HFF-Myc (cell line): ENCODE data around the gene KRTAP15-1.

Experiments used
- DNase-seq: peaks from one replicate; pipeline ENCODE4 v3.0.0-alpha.2; 2011; ENCODE audit warnings: low read depth; ENCODE audit errors: extremely low read depth
- H3K4me3 ChIP-seq: replicated peaks from 2 replicates; pipeline ENCODE4 v1.5.1; 2011; ENCODE audit warnings: low read depth, mild to moderate bottlenecking, control low read depth, low read length
- TF ChIP-seq, protein P1 (sequence below): IDR thresholded peaks from 2 replicates; pipeline ENCODE4 v1.5.1; 2012; ENCODE audit warnings: mild to moderate bottlenecking, low read depth, low read length, control low read depth; ENCODE audit errors: missing control alignments

KRTAP15-1 gene

DNA sequence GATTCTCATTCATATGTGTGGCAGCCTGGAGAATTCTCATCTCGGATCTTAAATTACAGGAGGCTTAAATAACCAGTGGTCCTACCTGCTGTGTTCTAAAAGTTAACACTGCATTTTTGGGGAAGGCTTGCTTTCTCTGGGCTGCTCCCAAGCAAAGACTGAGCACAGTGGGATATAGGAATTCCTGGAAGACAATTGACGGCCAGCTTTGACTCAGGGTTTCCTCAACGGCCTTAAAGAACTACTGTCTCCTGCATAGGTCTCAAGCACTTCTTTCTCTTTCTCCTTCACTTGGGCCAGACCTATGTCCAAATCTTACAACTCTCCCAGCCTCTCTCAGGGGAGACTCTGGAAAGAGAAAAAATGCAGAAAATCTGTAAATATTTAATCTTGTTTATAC, 13.3 kb upstream of the KRTAP15-1 start:
- TF ChIP-seq, protein P1, sequence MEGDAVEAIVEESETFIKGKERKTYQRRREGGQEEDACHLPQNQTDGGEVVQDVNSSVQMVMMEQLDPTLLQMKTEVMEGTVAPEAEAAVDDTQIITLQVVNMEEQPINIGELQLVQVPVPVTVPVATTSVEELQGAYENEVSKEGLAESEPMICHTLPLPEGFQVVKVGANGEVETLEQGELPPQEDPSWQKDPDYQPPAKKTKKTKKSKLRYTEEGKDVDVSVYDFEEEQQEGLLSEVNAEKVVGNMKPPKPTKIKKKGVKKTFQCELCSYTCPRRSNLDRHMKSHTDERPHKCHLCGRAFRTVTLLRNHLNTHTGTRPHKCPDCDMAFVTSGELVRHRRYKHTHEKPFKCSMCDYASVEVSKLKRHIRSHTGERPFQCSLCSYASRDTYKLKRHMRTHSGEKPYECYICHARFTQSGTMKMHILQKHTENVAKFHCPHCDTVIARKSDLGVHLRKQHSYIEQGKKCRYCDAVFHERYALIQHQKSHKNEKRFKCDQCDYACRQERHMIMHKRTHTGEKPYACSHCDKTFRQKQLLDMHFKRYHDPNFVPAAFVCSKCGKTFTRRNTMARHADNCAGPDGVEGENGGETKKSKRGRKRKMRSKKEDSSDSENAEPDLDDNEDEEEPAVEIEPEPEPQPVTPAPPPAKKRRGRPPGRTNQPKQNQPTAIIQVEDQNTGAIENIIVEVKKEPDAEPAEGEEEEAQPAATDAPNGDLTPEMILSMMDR = no peak
- H3K4me3 ChIP-seq = no peak overlapping the region
- DNase-seq = no peak

DNA sequence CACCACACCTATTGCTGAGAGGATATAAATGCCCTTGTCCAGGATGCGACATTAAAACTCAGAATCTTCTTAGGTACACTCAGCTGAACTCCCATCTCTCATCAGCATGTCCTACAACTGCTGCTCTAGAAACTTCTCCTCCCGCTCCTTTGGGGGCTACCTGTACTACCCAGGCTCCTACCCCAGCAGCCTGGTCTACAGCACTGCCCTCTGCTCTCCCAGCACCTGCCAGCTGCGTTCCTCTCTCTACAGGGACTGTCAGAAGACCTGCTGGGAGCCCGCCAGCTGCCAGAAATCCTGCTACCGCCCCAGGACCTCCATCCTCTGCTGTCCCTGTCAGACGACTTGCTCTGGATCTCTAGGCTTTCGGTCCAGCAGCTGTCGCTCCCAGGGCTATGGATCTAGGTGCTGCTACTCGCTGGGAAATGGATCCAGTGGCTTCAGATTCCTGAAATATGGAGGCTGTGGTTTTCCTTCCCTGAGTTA, 9.9 kb upstream of the KRTAP15-1 start, which contains the start of gene KRTAP13-4:
TSS of gene KRTAP13-4 (plus strand) at position 51 of the 486 bp plus-strand sequence. CDS start at position 107, 56 bp downstream.
- DNase-seq = no peak
- no peak within 1 kb of the TSS for H3K4me3 ChIP-seq
- TF ChIP-seq, protein P1 = no peak

DNA sequence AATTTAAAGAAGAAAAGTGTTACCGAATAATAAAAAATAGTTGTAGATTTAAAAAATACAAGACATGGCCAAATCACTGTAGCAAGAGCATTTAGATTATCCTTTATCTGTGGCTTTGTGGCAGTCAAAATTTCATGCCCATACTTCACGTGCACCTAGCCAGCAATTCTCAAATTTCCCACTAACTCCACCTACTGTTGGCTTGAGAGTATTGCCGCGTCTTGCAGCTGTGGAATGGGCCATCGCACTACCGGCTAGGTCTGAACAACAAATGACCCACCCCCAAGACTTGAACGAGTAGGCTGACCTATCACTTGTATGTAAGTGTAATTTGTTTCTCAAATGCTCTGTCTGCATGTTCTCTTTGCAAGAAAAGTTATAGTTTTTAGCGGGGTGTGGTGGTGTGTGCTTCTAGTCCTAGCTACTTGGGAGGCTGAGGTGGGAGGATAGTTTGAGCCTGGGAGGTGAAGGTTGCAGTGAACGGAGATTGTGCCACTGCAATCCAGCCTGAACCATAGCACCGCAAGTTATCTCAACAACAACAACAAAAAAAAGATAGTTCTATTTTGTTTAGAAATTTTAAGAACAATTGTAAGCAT, 5.9 kb upstream of the KRTAP15-1 start:
- TF ChIP-seq, protein P1 = peak; percentile 50
- H3K4me3 ChIP-seq = no peak overlapping the region
- DNase-seq = peak; percentile 2

DNA sequence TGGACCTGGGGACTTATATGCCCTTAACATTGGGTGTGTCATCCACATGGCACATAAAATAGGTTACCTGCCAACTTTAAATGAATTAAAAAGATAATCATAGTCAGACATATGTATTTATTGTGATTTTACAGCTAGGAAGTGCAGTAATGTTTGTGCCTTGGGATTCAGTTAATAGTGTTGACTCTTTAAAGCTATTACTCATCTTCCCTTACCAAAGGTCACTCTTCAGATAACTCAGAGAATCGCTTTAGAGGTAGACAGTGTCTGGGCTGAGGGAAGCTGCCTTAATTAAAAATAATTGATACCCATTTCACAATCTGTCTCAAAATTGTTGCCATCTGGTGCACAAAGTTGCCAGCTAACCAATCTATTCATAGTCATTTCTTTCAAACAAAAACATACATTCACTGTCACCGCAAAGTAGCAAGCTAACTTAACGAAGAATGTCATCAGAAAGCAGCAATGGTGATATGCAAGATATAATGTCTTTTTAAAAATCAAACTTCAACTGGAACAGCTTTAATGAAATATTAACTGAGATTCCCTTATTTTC, 3.0 kb upstream of the KRTAP15-1 start:
- TF ChIP-seq, protein P1 = no peak

DNA sequence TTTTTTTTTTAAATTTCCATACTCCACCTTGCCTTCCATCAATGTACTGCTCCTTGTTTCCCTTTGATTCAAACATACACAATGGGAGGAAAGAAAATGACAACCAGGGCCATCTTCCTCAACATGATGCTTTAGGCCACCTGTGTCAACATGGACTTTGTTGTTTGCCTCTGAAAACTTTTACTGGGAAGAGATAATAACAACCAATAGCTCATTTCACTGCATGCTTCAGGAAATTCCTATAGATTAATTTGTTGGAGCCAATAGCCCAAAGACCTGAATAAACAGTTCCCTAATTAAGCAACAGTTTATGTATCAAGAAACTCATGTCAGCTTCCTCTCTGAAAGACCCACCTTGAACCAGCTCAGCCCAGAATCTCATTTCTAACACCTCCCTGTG, 3.2 kb downstream of the KRTAP15-1 start:
- no peak overlapping the region for H3K4me3 ChIP-seq
- no peak for DNase-seq

More for the DNA sequence above, 3.0 kb upstream of the KRTAP15-1 start:
- no peak overlapping the region for H3K4me3 ChIP-seq
- DNase-seq = no peak

DNA sequence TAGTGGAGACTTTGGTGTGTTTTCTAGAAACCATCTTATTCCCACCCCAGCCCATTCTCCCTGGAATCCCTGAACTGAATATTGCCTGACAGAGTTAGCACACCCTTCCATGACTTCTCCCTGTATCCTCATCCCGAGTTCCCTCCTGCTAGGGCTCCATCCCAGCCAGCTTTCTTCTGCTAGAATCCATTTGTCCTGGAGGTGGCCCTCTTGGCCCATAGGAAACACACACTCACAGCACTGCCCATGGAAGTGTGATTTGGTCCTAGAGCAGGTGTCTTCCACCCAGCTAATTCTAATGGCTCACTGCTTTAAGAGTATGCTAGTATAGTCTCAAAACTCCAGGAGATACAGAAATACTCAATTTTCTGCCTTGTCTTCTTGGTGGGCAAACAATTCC, 4.1 kb downstream of the KRTAP15-1 start:
- no peak overlapping the region for H3K4me3 ChIP-seq
- TF ChIP-seq, protein P1 = no peak
- no peak for DNase-seq

More for the DNA sequence above, 3.2 kb downstream of the KRTAP15-1 start:
- TF ChIP-seq, protein P1 = no peak
